Measurements from ENCODE around the gene C16orf92.
"Not testable (repeated sequence)": the region's sequence is repeated elsewhere in the genome, so short reads cannot be mapped to it uniquely, and the experiment has no call there.

C16orf92 gene

DNA sequence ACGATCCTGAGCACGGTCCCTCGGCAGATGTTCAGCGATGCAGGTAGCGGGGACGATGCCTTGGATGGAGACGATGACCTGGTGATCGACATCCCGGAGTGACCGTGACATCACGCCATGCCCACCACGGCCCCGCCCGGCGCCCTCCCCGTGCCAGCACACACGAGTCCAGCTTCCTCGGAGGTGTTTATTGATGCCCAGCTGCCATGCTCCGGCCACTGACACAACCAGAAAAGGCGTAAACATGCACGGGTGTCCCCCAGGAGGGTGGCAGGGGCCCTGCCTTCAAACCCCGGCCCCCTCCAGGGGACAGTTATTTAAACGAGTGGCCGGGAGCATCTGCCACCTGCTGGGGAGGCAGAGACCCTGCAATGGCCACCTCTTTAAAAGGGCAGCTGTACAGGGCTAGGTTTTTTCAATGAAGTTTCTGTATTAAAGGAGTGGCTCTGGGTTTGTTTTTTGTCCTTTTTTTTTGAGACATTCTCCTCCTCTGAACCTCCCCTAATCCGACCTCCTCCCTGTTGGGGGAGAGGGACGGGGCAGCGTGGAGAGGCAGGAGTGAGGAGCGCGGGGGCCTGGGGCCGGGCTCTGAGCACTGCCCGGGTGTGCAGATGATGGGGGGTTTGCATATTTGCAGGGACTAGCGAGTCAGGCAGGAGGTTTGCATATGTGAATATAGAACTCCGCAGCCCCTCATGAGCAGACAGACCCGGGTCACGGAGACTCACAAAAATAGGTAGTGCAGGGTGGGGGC is 17.5 kb upstream of the C16orf92 start:
- peak; percentile 21 for DNase-seq

DNA sequence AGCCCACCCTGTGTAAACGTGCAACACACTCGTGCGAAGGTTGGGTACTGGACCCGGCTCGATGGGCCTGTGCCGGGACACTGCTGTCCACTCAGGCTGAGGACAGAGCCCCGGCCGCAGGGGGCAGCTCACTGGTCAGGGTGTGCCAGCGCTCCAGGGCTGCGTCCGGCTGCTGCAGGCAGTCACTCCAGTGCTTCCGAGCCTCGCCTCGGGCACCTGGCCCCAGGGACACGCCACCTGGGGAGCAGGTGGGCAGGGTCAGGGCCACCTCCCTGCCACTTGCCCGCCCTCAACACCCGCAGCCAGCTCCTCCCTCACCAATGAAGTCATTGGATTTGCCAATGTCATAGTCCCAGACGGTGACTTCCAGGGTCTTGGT is 16.9 kb upstream of the C16orf92 start:
- DNase-seq: no peak

DNA sequence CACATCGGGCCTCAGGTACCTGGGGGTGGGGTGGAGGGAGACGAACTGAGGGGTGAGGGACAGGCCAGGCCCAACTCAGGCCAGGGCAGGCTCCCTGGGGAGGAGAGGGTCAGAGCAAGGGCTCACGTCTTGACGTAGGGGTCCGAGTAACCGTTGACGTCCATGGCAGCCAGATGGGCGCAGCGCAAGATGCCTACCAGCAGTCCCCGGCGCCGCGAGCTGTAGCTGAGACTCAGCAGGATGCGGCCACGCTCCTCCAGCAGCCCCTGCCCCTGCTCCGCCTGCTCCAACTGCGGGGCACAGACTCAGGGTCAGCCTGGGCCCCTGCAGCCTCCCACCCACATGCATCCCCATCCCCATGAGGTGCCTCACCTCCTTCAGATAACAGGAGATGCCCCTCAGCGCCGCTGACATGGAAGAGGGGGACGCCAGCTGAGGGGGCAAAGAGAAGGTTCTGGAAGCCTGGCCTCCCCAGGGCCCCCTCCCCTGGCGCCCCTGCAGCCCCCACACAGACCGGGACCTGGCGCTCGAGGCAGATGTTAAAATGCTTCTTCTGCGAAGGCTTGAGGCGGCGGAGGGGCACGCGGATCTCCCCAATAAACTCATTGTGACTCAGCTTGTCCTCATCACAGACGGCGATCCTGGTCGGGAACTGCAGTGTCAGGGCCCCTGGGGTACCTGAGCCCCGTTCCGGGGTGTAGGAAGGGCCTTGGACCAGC is 16.2 kb upstream of the C16orf92 start:
- no peak for DNase-seq

DNA sequence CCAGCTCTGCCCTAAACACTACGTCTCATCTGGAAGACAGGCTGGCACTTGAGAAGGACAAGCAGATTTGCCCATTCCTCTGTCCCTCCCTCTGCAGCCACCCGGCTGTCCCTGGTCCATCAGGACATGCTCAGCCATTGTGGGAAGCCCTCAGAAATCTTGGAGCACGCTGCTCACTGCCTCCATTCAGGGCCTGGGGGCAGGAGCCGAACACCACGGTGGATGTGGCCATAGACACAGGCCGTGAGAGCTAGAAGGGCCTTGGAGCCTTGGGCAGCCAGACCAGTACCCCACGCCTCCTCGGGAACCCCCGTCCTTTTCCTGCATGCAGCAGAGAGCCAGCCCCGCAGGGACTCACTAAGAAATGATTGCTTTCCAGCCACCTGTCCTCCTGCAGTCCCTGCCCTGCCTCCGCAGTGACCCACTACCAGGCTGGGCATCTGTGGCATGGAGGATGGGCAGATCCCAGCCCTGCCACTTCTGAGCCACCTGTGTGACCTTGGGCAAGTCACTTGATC is 15.6 kb upstream of the C16orf92 start:
- no peak for DNase-seq

DNA sequence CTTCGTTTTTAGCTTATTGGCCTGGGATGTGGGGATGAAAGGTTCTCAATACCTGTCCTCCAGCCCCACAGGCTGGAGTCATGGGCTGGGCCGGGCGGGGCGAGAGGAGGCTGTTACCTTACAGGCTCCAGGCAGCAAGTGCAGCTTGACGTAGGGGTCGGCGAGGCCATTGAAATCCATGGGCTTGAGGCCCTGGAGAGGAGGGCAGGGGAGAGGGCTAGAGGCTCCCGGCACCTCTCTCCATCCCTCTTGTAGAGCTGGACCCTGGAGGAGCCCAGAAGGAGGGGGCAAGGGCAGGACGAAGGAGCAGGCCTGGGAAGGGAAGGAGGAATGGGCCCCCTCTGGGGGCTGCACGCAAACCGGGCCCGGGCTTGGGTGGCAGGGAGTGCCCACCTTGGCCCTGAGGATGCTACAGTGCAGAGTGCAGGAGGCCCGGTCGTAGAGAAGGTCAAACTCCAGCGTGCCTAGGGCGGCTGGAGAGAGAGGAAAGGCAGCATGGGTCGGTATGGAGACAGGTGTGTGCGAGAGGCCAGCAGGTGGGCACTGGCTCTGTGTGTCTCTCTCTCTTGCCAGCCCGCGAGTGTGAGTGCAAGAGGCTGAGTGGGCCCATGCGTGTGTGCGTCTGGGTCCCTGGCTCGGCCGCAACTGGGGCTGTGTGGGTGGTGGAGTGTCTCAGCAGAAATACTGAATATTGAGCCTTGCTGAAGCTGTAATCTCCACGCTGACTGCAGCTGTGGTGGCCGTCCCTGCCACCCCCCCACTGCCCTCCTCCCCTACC is 13.7 kb upstream of the C16orf92 start:
- no peak for DNase-seq

DNA sequence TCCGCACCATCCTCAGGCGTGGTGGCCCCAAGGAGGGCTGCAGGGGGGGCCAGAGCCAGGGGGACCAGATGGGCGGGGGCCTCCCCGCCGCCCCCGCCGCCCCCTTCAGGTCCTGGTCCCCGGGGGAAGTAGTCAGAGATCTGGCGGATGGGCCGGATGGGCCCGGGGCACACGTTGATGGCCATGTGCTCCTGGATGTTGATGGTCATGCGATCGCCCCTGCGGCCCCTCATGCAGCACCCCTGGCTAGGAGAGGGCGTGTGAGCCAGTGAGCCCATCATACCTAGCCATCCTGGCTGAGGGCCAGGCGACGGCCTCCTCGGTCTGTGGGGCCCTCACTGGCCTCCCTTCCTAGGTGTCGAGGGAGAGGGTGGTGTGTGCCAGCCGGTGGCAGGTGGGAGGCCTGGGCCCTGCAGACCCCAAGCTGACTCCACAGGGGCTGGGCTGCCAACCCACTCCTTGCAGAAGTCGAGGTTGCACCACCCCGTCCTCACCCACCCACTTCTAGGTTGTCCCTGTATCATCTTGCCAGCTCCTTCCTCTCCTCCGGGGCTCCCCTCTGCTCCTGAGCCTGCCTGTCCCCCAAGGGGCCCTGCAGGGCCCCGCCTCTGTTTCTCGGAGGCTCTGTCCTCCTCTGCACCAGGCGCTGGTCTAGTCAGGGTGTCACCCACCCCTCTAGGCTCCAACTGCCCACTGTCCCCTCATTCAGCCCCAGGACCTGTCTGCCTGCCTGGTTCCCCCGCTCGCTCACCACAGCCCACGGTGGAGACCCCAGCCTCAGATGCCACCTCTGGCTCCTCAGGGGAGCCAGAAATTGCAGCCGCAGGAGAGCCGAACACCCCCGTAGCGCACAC is 12.8 kb upstream of the C16orf92 start:
- DNase-seq: no peak

DNA sequence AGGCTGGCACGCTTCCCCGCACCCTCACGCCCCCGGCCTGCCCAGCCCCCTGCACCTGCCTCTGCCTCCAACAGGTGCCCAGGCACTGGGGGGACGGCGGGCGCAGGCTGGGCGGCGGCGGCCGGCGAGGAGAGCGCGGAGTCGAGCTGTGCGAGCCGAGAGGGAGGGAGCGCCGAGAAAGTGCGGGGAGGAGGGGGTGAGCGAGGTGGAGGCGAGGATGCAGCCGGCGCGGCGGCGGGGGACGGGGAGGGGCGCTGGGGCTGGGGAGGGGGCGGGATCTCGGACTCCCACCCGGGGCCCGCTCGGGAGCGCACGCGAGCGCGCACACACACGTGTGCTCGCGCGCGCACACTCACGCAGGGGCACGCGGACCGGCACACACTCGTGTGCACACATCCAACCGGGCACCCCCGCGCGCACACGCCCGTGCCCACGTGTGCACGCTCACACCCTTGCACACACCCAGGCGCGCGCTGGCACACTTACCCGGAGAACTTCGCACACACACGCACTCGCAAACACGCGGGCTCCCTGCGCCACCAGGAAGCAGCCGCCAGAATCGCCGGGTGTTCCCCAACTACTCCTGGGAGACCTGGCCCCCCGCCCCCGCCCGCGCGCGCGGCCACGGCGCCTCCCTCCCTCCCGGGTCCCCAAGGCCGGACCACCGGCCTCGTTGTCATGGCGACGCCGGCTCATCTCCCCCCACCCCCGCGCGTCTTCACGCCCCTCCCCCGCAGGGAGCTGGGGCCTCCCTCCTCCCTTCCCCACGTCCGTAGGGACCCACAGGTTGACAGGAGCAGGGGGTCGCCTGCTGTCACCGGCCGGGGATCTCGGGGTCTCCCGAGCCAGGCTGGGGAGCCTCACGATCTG is 11.9 kb upstream of the C16orf92 start, which contains the start of gene DOC2A:
DOC2A (minus strand) TSS at position 184 of the 870 bp plus-strand sequence. CDS start 805 bp downstream, outside the sequence.
- DNase-seq: peak; percentile 19

DNA sequence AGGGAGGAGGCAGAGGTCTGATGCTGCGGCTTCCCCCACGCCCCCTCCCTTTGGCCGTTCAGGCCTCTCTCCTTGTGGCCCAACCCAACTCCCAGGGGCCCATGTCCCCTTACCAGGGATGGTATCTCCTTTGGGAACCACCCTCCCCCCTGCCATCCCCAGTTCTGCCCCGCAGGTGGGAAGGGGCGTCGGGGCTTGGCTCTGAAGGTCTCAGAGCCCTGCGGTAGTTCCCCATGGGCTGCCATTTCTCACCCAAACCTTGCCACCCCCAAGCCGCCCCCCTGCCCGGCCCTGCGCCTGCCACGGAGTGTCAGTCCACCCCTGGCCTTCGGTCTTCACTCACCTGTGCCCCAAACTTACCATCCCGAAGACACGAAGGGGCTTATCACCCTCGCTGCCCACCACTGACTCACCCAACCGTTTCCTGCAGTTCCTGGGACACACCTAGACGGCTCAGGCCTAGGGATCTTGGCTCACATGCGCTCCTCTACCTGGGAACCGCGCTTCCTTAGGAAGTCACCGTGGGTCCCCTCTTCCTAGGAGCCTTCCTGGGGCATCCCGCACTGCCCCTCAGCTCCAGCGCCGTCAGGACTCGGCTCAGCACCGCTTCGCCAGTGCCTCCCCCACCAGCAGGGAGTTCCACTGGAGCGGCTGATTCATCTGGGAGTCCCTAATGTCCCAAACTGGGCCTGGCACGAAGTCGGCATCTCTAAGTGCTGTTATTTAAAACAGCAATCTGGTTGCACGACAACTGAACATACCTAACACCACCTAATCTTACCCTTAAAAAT is 11.1 kb upstream of the C16orf92 start:
- no peak for DNase-seq

DNA sequence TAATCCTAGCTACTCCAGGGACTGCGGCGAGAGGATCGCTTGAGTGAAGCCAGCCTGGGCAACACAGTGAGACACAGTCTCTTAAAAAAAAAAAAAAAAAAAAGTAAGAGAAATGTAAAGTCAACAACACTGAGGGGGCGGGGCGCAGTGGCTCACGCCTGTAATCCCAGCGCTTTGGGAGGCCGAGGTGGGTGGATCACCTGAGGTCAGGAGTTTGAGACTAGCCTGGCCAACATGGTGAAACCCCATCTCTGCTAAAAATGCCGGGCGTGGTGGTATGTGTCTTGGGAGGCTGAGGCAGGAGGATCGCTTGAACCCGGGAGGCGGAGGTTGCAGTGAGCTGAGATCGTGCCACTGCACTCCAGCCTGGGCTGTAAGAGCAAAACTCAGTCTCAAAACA is 10.4 kb upstream of the C16orf92 start:
- not testable (repeated sequence) for DNase-seq

DNA sequence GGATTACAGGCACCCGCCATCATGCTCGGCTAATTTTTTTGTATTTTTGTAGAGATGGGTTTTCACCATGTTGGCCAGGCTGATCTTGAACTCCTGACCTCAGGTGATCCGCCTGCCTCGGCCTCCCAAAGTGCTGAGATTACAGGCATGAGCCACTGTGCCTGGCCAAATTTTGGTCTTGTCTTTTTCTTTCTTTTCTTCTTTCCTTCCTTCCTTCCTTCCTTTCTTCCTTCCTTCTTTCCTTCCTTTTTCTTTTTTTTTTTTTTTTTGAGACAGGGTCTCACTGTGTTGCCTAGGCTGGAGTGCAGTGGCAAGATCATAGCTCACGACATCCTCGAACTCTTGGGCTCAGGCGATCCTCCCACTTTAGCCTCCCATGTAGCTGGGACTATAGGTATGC is 7.5 kb upstream of the C16orf92 start:
- DNase-seq: not testable (repeated sequence)

DNA sequence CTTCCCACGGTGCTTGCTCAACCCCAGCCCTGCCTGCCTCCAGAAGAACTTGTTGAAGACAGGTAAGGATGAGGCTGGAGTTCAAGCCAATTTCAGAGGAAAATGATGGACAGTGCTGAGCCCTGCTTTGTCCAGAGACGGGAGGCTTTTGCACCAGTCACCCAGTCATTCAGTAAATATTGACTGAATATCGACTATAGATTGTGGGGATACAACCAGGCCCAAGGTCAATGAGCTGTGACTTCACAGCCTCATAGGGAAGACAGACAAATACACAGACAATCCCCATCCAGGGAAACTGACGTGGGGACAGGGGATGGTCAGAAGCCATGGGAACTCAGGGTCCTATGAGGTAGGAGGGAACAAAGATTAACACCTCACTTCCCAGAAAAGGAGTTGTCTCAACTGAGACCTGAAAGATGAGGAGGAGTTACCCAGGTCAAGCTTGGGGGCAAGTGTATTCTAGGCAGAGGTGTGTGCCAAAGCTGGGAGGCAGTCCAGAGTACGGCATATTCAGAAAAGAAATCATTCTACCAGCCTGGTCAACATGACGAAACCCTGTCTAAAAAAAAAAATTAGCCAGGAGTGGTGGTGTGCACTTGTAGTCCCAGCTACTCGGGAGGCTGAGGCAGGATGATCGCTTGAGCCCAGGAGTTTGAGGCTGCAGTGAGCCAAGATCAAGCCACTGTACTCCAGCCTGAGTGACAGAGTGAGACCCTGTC is 6.3 kb upstream of the C16orf92 start:
- no peak for DNase-seq

DNA sequence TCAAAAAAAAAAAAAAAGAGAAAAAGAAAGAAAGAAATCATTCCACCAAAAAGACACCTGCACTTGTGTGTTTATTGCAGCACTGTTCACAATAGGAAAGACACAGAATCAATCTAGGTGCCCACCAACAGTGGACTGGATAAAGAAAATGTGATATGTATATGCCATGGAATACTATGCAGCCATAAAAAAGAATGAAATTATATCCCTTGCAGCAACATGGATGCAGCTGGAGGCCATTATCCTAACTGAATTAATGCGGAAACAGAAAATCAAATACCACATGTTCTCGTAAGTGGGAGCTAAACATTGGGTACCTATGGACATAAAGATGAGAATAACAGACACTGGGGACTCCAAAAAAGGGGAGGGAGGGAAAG is 5.7 kb upstream of the C16orf92 start:
- no peak for DNase-seq

DNA sequence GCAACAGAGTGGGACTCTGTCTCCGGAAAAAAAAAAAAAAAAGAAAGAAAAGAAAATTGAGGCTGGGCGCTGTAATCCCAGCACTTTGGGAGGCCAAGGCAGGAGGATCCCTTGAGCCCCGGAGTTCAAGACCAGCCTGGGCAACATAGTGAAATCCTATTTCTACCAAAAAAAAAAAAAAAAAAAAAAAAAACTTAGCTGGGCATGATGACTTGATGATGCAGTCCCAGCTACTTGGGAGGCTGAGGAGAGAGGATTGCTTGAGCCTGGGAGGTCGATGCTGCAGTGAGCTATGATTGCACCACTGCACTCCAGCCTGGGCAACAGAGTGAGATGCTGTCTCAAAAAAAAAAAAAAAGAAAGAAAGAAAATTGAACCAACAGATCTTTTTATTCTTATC is 5.1 kb upstream of the C16orf92 start:
- not testable (repeated sequence) for DNase-seq

DNA sequence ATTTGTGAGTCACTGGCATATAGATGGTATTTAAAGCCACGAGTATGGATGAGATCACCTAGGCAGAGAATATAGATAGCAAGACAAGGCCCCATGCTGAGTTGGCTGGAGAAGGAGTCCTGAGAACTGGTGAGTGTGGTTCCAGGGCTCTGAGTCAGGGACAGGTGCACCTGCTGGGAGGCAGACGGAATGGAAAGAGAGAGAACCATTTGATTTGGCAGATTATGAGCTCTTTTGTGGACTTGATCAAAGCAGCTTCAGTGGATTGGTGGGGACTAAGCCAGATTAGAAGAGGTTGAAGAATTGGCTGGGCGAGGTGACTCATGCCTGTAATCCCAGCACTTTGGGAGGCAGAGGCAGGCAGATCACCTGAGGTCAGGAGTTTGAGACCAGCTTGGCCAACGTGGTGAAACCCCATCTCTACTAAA is 4.3 kb upstream of the C16orf92 start:
- no peak for DNase-seq

DNA sequence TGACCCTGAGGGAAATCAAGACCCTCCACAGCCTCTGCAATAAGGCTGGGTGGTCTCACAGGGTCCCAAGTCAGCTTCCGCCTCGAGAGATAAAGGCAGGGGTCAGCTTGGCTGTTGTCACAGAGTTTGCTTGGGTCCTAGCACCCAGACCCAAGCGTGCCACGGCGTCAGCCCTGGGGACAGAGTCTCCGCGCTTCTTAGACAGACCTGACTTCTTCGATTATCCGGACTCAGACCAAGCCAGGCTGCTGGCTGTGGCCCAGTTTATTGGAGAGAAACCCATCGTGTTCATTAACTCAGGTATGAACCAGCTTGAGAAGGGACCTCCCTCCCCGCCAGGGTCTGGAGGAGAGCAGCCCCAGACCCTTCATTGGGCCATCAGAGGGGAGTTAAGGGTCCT is 588 bp downstream of the C16orf92 start:
- DNase-seq: no peak

DNA sequence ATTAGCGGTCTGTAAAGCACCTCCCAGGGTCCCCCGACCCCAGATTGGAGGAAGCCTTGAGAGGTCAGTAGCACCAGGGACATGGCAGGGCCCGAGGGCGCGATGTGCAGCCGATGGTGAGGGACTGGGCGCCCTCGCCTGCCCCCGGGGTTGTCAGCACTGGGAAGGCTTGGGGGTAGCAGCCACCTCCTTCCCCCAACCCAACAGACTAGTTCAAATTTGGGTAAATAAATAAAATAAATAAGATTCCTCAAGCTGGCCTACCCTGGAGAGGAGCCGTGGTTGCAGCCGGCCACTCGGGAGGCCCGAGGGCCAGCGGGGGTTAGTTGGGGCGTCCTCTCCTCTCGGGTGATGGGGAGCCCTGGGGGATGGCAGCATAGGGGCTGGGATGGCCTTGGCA is 1.5 kb downstream of the C16orf92 start:
- no peak for DNase-seq

DNA sequence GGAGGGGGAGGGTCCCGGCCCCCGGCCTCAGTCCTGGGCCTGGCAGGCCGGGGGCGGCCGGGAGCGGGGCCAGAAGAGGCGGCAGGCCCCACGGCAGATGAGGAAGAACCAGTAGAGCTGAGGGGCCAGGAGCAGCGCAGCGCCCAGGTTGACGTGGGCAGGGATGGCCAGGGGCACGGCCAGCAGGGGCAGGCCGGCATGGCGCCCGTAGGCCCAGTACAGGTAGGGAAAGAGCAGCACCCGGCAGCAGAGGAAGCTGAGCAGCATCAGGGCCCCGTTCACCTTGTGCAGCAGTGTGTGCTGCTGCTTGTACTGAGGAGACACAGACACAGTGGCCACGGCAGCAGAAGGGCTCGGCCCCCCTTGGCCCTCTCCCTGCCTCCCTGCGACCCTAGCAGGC is 2.2 kb downstream of the C16orf92 start:
- DNase-seq: no peak

DNA sequence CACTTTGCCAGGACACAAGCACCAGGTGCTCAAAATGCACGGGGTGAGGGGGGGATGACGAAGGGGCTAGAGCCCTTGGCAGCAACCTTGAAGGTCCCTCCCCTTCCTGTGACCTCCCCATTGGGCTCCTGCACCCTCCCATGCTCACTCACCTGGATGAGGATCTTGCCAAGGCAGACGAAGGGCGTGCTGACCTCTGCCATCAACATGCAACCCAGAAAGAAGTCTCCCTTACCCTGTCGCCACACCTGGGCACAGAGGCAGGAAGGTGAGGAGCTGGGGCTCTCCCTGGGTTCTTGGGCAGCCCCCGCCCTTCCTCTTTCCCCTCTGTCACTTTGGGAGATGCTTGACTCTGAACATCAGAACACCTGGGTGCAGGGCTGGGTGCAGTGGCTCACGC is 2.6 kb downstream of the C16orf92 start:
- no peak for DNase-seq

DNA sequence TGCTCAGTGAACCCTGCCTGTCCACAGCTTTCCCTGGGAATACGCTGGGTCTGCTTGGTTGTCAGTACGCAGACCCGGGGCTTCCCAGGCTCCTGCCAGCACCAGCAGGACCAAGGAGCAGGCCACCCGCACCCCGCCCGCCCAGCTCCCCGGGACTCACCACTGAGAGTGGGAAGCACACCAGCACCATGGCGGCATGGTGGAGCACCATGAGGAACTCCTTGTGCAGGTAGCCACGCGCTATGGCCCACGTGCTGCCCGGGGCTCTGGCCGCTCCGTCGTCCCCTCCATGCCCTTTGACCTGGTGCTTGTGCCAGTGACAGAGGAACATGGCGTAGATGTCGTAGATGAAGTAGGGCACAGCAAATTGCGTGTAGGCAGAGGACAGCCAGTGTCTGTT is 3.5 kb downstream of the C16orf92 start:
- no peak for DNase-seq
